Adrenal gland (tissue), 12 donors: Measurements from ENCODE around the gene FCER1G. TPM values are rescaled to one million over a fixed set of nuclear protein-coding genes. Genes with fewer than 3 reads are reported as not detected.

ENCODE experiments used
- DNase-seq, 7 donors: peaks; one replicate each; pipeline ENCODE4 v3.0.0-alpha.2; 2019 to 2020
- H3K27ac ChIP-seq, 5 donors: fragments of 200-600 bp; sonication (generic) in 4 of 5; 1 replicate in 3 of 5; 2 replicates in 2 of 5; pipeline versions ENCODE4 v1.5.1 to v1.8.0; 2016 to 2020; ENCODE audit warnings: mild to moderate bottlenecking in 1 of 5
- H3K27me3 ChIP-seq: fragments of 200-600 bp; 2 replicates; pipeline ENCODE4 v1.8.0; 2021
- H3K36me3 ChIP-seq, 2 donors: fragments of 200-600 bp; replicated peaks in 1 of 2; 1 replicate in 1 of 2; 2 replicates in 1 of 2; pipeline versions ENCODE4 v1.5.1 to v1.8.0; 2018 to 2022
- H3K4me1 ChIP-seq, 2 donors: fragments of 200-600 bp; replicated peaks in 1 of 2; 1 replicate in 1 of 2; 2 replicates in 1 of 2; pipeline versions ENCODE4 v1.5.1 to v1.8.0; 2018 to 2021
- H3K4me3 ChIP-seq, 4 donors: fragments of 200-600 bp; sonication (generic) in 3 of 4; one replicate each; pipeline ENCODE4 v1.5.1; 2016 to 2018
- H3K9me3 ChIP-seq, 3 donors: fragments of 200-600 bp; sonication (generic) in 1 of 3; replicated peaks in 1 of 3; 1 replicate in 2 of 3; 2 replicates in 1 of 3; pipeline versions ENCODE4 v1.5.1 to v1.8.0; 2016 to 2021
- POLR2A ChIP-seq, 2 donors: fragments of 450-650 bp; IDR thresholded peaks; one replicate each; pipeline ENCODE4 v1.6.1; 2017; ENCODE audit warnings: antibody characterized with exemption in 2 of 2, mild to moderate bottlenecking in 2 of 2, moderate library complexity in 1 of 2
- WGBS, 4 donors: extraction: QIAGEN DNeasy Blood & Tissue Kit in 2 of 4; methylation state at CpG; one replicate each; pipeline versions ENCODE4 v1.1.5 to v1.1.7; 2013 to 2017; 5-methylcytosine and 5-hydroxymethylcytosine counted together
- intact Hi-C, 2 donors: fragments of 100-400 bp; cut with DNase I; formaldehyde crosslinking; loops; one replicate each; pipeline versions ENCODE4 v1.14.1 to v1.15.0; 2022 to 2023
- polyA plus RNA-seq, 3 donors: library from polyadenylated mRNA; stranded (reverse); fragments of 200-250 nt in 2 of 3; fragments of 350-450 nt in 1 of 3; fragmentation: Illumina TruSeq in 1 of 3; extraction: RNeasy Lipid Tissue Mini Kit (QIAGEN cat#74804) in 1 of 3; gene quantifications; one replicate each; pipeline ENCODE4 v1.2.3, GENCODE V29; 2013 to 2014
- total RNA-seq, 9 donors: library from RNA; depleted of rRNA in 4 of 9; stranded (reverse); fragments of >200 nt in 4 of 9; fragments of 120-200 nt in 1 of 9; fragmentation: NEBNext Ultra II Directional in 1 of 9; extraction: Animal tissue kit (Norgen Biotek cat#: 25700) in 1 of 9; gene quantifications; one replicate each; pipeline versions ENCODE4 v1.1.0 to v1.2.4, GENCODE V29; 2013 to 2023
- TF ChIP-seq, protein P1 (sequence below), 6 experiments: fragments of 450-650 bp in 4 of 6; fragments of 200-600 bp in 2 of 6; sonication (generic) in 1 of 6; IDR thresholded peaks; 1 replicate in 5 of 6; 2 replicates in 1 of 6; pipeline versions ENCODE4 v1.5.1 to v1.8.0; 2016 to 2021; ENCODE audit warnings: antibody characterized with exemption in 6 of 6, mild to moderate bottlenecking in 2 of 6, moderate library complexity in 1 of 6
- donor health status: healthy with polysubstance abuse.
- donor health status: Bipolar disorder and iron deficiency.
- donor health status: DM: yes; HTN: yes; CAD: no.
- donor health status: DM: no; HTN: no; CAD: no.
- donor health status: DM: no; HTN: no; CAD: no.
- donor health status: DM: yes; HTN: yes; CAD: no.

Gene FCER1G
- total and polyA plus RNA-seq, 12 donors, result 5.5 to 239 (median 116) TPM

DNA sequence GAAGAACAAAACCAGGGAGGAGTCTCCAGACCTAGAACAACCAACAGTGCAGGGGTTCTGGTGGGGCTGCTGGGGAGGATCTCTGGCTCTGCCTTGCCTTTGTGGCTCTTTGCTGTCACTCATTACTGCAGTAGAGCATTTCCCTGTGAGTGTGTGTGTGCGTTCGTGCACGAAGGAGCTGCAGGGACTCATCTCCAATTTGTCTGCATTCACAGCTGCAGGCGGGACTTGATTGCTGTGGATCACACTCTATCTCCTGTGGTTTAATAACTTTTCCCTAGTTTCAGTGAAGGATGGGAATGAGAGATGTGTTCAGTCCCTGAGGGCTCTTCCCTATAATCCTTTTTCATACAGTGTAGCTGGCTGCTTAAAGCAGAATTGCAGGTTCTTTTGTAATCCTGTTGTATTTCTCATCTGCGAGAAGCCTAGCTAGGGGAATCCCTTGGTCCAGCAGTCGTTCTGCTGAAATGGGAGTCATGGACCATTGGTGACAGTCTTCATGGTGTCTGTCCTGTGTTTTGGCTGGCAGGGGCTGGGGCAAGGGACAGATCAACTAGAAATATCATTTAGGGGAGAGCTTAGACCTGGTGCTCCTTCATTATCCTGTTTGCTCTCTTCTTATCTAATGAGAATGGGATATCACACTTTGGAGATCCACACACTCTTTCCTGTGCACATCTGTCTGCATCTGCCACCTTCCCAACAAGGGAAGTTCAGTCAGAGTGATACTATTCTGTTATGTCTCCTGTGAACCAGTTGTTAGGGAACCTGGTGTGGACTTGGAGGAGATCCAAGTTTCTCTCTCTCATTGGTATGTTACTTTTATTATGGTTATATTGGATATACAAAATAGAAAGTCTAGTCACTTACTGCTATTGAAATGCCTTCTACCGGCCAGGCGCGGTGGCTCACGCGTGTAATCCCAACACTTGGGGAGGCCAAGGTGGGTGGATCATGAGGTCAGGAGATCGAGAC, 46.5 kb downstream of the FCER1G start:
- Histone ChIP-seq H3K9me3 (peaks cover 0 to 3% (median 0%) of the 10 kb centered on the region in 3 donors), H3K27ac (no peak overlapping the region), H3K27me3 (peaks cover 32% of the 10 kb centered on the region), H3K4me3 (no peak overlapping the region), H3K36me3 (no peaks in the 10 kb centered on the region), H3K4me1 (peaks cover 0 to 4% of the 10 kb centered on the region in 2 donors)
- TF ChIP-seq, protein P1, sequence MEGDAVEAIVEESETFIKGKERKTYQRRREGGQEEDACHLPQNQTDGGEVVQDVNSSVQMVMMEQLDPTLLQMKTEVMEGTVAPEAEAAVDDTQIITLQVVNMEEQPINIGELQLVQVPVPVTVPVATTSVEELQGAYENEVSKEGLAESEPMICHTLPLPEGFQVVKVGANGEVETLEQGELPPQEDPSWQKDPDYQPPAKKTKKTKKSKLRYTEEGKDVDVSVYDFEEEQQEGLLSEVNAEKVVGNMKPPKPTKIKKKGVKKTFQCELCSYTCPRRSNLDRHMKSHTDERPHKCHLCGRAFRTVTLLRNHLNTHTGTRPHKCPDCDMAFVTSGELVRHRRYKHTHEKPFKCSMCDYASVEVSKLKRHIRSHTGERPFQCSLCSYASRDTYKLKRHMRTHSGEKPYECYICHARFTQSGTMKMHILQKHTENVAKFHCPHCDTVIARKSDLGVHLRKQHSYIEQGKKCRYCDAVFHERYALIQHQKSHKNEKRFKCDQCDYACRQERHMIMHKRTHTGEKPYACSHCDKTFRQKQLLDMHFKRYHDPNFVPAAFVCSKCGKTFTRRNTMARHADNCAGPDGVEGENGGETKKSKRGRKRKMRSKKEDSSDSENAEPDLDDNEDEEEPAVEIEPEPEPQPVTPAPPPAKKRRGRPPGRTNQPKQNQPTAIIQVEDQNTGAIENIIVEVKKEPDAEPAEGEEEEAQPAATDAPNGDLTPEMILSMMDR (IDR thresholded peaks at IDR 0.05), result no peak
- no peak for TF ChIP-seq POLR2A (IDR thresholded peaks at IDR 0.05)
- WGBS, 4 donors, result 78 to 88% (median 82%) methylated on average over 12 of the region's 12 CpGs
- intact Hi-C loops, result no loop called here
- DNase-seq, result no peak

- H3K27me3 ChIP-seq, result peaks cover 1% of the 10 kb centered on the region
- no peaks in the 10 kb centered on the region for H3K36me3 ChIP-seq
- H3K27ac ChIP-seq, result no peak overlapping the region
- H3K4me1 ChIP-seq, result peaks cover 0 to 4% of the 10 kb centered on the region in 2 donors
- DNase-seq, result no peak
- H3K9me3 ChIP-seq, result no peaks in the 10 kb centered on the region
- intact Hi-C loops, result no loop called here
- H3K4me3 ChIP-seq, result no peak overlapping the region
- WGBS, 4 donors, result 80 to 92% (median 87%) methylated on average over 5 of the region's 5 CpGs
- TF ChIP-seq POLR2A (IDR thresholded peaks at IDR 0.05), result no peak
- TF ChIP-seq, protein P1 (IDR thresholded peaks at IDR 0.05), result no peak
Observed at GRCh38 chr1:161265305-161265704, 50.2 kb downstream of the FCER1G start.

DNA sequence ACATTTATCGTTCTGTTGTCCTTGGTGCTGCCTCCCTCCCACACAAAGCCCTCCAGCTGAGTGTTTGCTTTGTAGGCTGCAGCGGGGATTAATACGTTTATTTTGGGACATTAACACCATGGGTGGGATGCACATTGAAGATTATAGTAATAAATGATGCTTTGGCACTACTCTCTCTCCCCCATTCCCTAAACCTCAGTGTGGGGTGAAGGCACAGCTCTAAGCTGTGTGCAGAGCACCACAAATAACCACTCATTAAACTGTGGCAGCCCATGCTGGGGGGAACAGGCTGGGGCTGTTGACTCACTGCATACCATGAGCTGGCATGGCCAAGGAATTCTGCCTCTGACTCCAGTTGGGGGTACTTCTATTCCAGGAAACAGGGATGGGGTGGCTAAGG, 51.1 kb downstream of the FCER1G start:
- H3K27ac ChIP-seq, result no peak overlapping the region
- DNase-seq, result peak in 1 of 7 donors; percentile 32

GRCh38 chr1:161266836-161267235, 51.7 kb downstream of the FCER1G start:
- intact Hi-C loops, result no loop called here
- Histone ChIP-seq H3K27me3 (no peaks in the 10 kb centered on the region), H3K4me1 (peaks cover 0 to 4% of the 10 kb centered on the region in 2 donors), H3K36me3 (no peaks in the 10 kb centered on the region), H3K9me3 (no peaks in the 10 kb centered on the region), H3K4me3 (no peak overlapping the region), H3K27ac (no peak overlapping the region)
- WGBS, 4 donors, result 59 to 71% (median 67%) methylated on average over 2 of the region's 2 CpGs
- no peak for TF ChIP-seq POLR2A (IDR thresholded peaks at IDR 0.05)
- TF ChIP-seq, protein P1 (IDR thresholded peaks at IDR 0.05), result no peak
- DNase-seq, result no peak

More for the DNA sequence above, 51.1 kb downstream of the FCER1G start:
- no peak overlapping the region for H3K4me3 ChIP-seq
- no peak for TF ChIP-seq POLR2A (IDR thresholded peaks at IDR 0.05)
- TF ChIP-seq, protein P1 (IDR thresholded peaks at IDR 0.05), result no peak
- no peaks in the 10 kb centered on the region for H3K27me3 ChIP-seq
- intact Hi-C loops, result no loop called here
- WGBS, 4 donors, result 36 to 59% (median 45%) methylated on average over 3 of the region's 3 CpGs
- no peaks in the 10 kb centered on the region for H3K36me3 ChIP-seq
- H3K4me1 ChIP-seq, result peaks cover 0 to 4% of the 10 kb centered on the region in 2 donors
- no peaks in the 10 kb centered on the region for H3K9me3 ChIP-seq
